NCI-H748 treated with DMSO at 0.1 percent for 48 hours (cell line): ENCODE measurements around the gene PGP.

Experiments used
- DNase-seq: peaks from one replicate; lab custom pipeline; 2025; lab: John Stamatoyannopoulos, UW

PGP gene

GRCh38 chr16:2237493-2238149, 23.0 kb upstream of the PGP start:
- no peak for DNase-seq

GRCh38 chr16:2237102-2237482, 22.5 kb upstream of the PGP start:
- DNase-seq: no peak

DNA sequence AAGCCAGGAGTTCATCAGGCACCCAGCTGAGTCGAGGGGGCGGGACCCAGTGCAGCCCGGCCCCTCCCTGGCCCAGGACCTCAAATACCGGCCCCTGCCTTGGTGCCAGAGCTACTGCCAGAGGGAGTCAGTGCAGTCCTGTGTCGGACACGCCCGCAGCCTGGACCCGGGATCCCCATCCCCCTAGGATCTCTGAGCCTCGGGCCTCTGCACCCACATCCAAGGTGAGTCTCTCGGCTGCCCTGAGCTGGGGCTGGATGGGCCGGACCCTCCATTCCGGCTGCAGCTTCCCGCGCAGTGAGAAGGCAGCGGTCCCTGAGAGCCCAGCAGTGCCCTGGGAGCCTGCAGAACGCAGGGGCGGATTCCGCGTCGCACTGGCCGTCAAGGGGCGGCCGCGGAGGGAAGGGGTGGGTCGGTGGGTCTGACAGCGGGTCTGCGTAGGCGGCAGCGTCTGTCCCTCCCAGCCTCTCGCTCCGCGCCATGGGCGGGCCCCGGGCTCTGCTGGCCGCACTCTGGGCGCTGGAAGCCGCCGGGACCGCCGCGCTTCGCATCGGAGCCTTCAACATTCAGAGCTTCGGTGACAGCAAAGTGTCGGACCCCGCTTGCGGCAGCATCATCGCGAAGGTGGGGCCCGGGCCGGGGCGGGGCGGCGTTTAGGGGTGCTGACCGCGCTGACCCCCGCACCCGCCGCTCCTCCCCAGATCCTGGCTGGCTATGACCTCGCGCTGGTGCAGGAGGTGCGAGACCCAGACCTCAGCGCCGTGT, 21.9 kb upstream of the PGP start, which contains the start of gene DNASE1L2:
Gene DNASE1L2, plus strand, starts transcription at position 108 of the 765 bp plus-strand sequence. Its CDS starts 373 bp downstream, at position 481.
- DNase-seq: no peak

GRCh38 chr16:2235695-2236336, 21.2 kb upstream of the PGP start:
- DNase-seq: no peak

- DNase-seq: no peak
Measured at GRCh38 chr16:2235234-2235651, 20.6 kb upstream of the PGP start.

DNA sequence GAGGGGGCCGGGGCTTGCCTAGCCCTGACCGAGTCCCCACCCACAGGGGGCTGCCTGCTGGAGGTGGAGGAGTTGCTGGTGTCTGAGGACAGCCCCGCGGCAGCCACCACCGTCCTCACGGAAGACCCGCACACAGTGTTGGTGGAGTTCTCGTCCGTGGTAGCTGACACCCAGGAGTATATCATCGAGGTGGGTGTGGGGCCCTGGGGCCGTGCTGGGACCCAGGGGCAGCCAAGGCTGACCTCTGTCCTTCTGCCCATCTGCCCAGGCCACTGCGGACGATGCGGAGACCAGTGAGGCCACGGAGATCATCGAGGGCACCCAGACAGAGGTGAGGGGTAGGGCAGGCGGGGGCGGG, 20.2 kb upstream of the PGP start:
- DNase-seq: no peak

DNA sequence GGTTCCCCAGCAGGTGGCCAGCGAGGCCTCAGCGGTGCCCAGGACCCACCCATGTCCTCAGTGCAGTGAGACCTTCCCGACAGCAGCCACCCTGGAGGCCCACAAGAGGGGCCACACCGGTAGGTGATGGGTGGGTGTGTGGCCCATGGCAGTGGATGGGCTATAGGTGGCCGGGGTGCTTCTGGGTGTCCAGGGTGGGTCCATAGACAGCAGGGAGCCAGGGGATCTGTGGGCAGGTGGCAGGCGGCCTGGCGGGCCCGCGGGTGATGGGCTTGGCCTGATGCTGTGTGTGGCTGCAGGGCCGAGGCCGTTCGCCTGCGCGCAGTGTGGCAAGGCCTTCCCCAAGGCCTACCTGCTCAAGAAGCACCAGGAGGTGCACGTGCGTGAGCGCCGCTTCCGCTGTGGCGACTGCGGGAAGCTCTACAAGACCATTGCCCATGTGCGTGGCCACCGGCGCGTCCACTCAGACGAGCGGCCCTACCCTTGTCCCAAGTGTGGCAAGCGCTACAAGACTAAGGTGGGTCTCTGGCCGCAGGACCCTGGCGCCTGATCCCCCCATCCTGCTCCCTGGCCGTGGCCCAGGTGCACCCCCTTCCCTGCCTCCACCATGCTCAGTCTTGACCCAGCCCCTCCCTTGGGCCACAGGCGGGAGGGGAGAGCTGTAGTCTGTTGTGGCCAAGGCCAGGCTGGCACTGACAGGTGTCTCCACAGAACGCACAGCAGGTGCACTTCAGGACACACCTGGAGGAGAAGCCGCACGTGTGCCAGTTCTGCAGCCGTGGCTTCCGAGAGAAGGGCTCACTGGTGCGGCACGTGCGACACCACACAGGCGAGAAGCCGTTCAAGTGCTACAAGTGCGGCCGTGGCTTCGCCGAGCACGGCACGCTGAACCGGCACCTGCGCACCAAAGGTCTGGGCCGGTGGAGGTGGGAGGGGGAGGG, 19.5 kb upstream of the PGP start:
- no peak for DNase-seq

DNA sequence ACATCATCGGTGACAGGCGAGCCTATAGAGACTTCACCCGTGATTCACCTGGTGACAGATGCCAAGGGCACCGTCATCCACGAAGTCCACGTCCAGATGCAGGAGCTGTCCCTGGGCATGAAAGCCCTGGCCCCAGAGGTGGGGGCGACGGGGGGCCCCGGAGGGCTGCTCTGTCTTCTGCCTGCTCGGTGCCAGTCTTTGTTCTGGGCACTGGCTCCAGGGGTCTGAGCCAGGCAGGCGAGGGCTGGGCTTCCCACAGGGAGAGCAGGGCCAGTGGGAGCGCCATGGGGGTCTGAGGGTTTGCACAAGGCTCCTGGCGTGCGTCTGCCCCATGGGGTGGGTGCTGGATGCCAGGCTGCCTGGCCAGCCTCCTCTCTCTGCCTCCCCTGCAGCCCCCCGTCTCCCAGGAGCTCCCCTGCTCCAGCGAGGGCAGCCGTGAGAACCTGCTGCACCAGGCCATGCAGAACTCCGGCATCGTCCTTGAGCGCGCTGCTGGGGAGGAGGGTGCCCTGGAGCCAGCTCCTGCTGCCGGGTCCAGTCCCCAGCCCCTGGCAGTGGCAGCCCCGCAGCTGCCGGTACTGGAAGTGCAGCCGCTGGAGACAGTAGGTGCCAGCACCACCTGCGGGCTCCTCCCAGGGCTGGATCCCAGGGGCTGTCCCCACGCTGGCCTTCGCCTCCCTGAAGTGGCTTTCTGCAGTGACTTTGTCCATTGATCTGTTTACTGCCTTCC, 18.6 kb upstream of the PGP start:
- no peak for DNase-seq

GRCh38 chr16:2232094-2232990, 17.7 kb upstream of the PGP start:
- no peak for DNase-seq

DNA sequence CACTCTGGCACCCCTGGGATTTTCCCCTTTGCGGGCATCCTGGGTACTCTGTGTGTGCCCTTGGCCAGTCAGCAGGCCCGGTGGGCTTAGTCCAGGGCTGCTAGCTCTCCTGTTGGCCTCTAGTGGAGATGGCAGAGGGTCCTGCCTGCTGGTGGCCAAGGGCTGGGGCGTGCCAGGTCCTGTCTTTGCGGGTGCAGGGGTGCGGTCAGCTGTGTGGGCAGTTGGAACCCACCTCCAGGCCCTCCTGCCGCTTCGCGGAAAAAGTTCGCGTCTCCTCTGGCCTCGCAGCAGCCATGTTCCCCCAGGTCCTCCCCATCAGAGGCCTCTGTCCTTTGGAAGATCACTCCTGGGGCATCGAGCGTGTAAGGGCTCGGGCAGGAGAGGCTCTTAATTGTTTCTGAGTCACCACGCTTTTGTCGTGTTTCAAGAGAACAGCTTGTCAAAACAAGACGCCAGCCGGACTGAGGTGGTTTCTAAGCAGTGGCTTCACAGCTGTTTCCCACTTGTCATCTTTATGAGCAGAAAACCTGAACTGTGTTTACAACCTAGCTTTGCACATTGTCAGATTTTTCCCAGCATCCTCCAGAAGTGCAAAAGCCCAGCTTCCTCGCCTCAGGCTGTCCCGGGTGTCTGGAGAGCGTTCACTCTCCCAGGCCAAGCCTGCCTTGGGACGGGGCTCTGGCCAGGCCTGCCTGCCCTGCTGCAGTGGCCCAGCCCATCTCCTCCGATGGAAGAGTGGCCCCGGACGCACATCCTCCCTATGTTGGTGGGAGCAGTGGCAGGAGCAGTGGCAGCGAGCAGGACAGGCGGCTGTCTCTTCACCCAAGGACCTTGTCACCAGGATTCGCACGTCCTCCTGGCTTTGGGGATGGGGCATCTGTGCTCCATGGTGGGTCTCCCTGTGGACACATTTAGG, 16.6 kb upstream of the PGP start:
- no peak for DNase-seq

DNA sequence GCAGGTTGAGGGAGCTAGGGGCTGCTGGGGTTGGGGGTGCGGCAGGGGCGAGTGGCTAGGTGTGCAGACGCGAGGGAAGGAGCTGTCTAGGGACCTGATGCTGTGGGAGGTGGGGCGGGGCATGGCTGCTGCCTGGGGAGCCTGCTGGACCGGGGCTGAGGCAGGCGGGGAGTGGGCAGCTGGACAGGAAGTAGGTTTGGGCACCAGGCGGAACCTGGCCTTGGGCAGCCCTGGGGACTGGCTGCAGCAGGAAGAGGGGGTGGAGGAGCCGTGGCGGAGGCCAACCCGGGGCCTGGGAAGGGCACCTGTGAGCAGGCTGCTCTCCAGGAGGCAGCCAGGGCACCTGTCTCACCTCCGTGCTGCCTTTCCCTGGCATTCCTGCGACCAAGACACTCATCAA, 15.7 kb upstream of the PGP start:
- DNase-seq: no peak

DNA sequence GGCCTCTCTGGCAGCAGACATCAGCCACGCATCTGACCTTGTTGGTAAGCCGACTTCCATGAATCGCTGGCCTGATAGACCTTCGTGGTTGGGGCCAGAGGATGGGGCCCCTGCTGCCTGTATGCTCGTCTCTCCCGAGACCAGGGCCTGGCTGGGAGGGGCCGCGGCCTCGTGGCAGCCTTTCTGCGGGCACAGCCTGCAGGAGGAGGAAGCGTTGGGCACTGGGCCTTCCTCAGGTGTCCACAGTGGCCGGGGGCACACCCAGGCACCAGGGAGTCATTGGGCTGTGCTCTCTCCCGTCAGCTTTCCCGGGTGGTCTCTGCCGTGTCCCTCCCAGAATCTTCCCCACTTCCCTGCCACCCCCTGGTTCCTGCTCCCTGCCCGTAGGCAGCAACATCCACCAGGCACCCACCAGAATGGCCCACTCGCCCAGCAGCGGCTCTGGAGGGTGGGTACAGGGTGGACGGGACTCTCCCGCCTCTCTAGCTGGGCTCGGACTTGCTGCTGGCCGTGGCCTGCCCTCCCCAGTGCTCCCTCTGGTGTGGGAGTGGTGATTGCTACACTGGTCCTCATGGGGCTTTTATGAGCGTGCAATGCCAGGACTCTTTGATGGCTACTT, 15.1 kb upstream of the PGP start:
- no peak for DNase-seq

- DNase-seq: no peak
Measured at GRCh38 chr16:2229091-2229490, 14.5 kb upstream of the PGP start.

GRCh38 chr16:2228161-2228824, 13.7 kb upstream of the PGP start:
- DNase-seq: no peak

DNA sequence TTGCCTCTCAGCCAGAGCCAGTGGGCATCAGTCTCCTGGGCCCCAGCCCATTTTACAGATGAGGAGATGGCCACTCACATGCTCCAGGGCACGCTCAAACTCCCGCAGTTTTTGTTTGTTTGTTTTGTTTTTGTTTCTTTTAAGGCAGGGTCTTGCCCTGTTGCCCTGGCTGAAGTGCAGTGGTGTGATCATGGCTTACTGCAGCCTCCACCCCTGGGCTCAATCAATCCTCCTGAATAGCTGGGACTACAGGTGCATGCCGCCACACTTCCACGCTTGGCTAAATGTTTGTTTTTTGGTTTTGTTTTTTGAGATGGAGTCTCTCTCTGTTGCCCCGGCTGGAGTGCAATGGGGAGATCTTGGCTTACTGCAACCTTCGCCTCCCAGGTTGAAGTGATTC, 12.3 kb upstream of the PGP start:
- DNase-seq: no peak

GRCh38 chr16:2226245-2226793, 11.7 kb upstream of the PGP start:
- no peak for DNase-seq

- no peak for DNase-seq
Measured at GRCh38 chr16:2223942-2224486, 9.4 kb upstream of the PGP start.
